ENCODE measurements around the gene TPPP.

TPPP gene

DNA sequence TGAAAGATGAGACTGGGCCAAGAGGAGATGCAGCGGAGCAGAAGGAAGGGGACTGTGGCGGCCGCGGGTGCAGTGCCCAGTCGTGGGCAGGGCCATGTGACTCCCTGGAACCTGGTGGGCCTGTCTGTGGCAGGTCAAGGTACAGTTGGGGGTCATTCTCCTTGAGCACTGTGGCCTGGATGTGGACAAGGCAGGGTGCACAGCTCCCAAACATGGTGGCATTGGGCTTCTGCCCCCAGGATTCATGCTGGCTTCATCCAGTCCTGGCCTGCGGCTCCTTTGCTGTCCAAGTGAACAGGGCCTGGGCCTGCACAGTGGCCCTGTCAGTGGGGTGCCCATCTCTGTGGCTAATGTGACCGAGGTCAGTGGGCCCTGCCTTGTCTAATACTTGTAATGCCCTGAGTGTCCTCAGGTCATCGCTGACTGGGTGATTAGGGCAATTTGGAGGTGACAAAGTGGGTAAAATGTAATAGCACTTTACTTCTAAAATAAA lies 41.1 kb downstream of the TPPP start:
- TF ChIP-seq, protein P1, sequence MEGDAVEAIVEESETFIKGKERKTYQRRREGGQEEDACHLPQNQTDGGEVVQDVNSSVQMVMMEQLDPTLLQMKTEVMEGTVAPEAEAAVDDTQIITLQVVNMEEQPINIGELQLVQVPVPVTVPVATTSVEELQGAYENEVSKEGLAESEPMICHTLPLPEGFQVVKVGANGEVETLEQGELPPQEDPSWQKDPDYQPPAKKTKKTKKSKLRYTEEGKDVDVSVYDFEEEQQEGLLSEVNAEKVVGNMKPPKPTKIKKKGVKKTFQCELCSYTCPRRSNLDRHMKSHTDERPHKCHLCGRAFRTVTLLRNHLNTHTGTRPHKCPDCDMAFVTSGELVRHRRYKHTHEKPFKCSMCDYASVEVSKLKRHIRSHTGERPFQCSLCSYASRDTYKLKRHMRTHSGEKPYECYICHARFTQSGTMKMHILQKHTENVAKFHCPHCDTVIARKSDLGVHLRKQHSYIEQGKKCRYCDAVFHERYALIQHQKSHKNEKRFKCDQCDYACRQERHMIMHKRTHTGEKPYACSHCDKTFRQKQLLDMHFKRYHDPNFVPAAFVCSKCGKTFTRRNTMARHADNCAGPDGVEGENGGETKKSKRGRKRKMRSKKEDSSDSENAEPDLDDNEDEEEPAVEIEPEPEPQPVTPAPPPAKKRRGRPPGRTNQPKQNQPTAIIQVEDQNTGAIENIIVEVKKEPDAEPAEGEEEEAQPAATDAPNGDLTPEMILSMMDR (IDR thresholded peaks at IDR 0.05; ENCODE audit: low read depth, low read length, missing control alignments): no peak
- DNase-seq (ENCODE audit: extremely low read depth, low read depth): no peak
- no peak overlapping the region for H3K4me3 ChIP-seq (replicated peaks; ENCODE audit: low read depth, low read length)

DNA sequence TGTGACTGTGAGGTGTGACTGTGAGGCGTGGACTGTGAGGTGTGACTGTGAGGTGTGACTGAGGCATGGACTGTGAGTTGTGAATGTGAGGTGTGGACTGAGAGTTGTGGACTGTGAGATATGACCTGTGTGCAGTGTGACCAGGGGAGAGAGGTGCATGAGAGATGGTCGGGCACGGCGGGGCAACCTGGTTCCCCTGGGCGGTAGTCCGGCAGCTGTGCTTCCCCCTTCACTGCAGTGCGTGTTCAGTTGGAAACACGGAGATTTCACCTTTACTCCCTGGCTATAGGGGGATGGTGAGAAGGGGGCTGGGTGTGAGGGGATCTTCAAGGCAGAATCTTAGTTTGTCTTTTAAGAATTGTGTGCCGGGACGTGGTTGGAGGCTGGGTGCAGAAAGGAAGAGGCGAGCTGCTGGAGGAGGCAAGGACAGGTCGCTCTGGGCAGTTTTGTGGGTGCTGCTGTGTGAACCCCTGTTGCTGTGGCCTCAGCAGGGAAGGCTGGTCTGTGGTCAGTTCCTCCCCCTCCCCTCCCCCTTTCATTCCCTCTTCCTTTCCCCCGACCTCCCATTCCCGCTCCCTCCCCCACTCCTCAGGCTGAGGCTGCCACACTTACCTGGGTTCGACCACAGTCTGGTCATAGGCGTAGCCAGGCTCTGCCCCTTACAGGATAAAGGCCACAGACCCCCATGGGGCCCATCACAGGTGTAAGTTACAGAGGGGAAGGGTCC lies 41.7 kb downstream of the TPPP start:
- no peak overlapping the region for H3K4me3 ChIP-seq (replicated peaks; ENCODE audit: low read depth, low read length)
- TF ChIP-seq, protein P1 (IDR thresholded peaks at IDR 0.05; ENCODE audit: low read depth, low read length, missing control alignments): no peak

DNA sequence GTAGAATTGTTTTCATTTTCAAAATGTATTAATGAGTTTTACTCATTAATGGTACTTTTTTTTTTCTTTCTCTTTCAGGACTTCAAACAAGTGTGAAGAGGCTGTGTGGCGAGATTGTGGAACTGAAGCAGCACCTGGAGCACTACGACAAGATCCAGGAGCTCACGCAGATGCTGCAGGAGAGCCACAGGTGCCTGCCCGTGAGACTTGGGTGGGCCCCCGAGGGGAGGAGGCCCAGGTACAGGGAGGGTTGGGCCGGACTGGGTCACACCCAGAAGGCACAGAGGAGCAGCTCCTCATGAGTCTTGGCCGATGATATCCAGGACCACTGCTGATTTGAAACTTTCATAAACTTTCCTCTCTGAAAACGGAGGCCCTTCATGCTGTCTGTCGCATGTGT lies 45.4 kb downstream of the TPPP start:
- TF ChIP-seq, protein P1 (IDR thresholded peaks at IDR 0.05; ENCODE audit: low read depth, low read length, missing control alignments): no peak
- no peak for DNase-seq (ENCODE audit: extremely low read depth, low read depth)

More for the DNA sequence above, 41.7 kb downstream of the TPPP start:
- no peak for DNase-seq (ENCODE audit: extremely low read depth, low read depth)

DNA sequence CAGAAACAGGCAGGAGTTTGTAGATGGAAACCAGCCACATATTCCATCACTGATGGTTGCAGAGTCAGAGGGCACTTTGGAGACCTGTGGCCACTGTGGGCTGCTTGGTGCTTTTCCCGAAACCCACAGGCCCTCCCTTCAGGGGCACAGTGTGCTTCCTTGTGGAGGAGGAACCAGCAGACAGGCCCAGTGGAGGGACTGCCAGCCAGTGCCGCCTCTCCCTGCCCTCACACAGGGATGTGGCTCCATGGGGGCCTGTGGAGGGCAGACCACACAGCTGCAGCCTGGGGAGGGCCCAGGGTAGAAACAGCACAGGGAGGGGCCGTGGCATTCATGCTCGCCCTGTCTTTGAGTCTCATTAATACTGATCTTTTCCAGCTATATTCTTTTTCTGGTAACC lies 45.8 kb downstream of the TPPP start:
- DNase-seq (ENCODE audit: extremely low read depth, low read depth): no peak

More for the DNA sequence above, 45.4 kb downstream of the TPPP start:
- no peak overlapping the region for H3K4me3 ChIP-seq (replicated peaks; ENCODE audit: low read depth, low read length)

DNA sequence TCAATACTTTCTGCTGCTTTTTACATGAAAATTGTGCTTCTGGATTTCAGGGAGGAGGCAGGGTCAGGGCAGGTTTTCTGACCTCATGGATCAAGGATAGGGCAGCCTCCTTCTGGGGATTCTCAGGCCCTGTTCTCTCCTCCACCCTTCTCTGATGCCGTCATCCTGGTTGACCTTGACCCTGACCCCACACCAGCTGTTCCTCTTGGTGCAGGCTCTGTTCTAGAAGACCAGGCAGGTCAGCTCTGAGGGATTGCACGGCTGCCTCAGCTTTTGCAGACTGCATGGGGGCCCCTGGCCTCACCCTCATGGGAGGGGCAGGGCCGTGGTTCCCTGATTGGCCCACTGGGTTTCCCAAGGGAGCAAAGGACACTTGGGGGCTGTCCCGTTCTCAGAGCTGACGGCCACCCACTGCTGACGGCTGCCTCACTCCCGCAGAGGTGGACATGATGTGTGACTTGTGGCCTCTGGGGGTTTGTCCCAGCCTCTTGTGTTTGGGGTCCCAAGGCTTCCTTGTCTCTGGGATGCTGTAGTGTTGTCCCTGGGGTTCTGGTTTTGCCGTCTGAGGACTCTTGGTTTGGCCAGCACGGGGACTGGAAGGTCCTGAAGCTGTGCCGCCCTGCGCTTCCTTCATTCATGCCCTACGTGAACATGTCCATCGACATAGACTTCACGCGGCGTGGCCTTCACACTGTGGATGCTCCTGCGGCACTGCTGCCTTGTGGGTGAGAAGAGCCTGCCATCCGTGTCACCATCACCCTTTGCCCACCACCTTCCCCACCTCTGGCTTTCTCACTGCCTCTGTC lies 46.6 kb downstream of the TPPP start:
- no peak for DNase-seq (ENCODE audit: extremely low read depth, low read depth)
- no peak overlapping the region for H3K4me3 ChIP-seq (replicated peaks; ENCODE audit: low read depth, low read length)
- TF ChIP-seq, protein P1 (IDR thresholded peaks at IDR 0.05; ENCODE audit: low read depth, low read length, missing control alignments): no peak

More for the DNA sequence above, 45.8 kb downstream of the TPPP start:
- TF ChIP-seq, protein P1 (IDR thresholded peaks at IDR 0.05; ENCODE audit: low read depth, low read length, missing control alignments): no peak
- no peak overlapping the region for H3K4me3 ChIP-seq (replicated peaks; ENCODE audit: low read depth, low read length)

DNA sequence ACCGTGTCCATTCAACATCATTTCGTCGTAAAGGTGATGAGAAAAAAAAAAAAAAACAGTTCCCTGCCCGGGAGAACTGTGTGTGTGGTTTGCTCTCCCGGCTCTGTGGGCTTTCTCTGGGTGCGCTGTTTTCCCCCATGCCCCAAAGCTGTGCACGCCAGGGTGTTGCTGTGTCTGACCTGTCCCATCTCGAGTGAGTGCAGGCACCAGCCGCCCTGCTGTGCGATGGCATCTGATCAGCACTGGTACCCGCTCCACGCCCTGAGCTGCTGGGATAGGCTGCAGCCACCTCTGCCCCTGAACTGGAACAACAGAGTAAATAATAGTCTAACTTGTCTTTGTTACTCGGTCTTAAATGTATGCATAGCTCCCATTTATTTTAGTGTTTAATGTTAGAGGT lies 47.7 kb downstream of the TPPP start:
- TF ChIP-seq, protein P1 (IDR thresholded peaks at IDR 0.05; ENCODE audit: low read depth, low read length, missing control alignments): no peak
- DNase-seq (ENCODE audit: extremely low read depth, low read depth): no peak
- no peak overlapping the region for H3K4me3 ChIP-seq (replicated peaks; ENCODE audit: low read depth, low read length)
